K562 (cell line): ENCODE data around the gene CPNE6. TPM values are rescaled to one million over a fixed set of nuclear protein-coding genes. Genes with fewer than 3 reads are reported as not detected.
A peak's percentile ranks its signal among the peaks of the same experiment; 100 is the strongest.

Experiments
- BRCA1 ChIP-seq, 2 experiments: fragments of 450-650 bp in 1 of 2; sonication (generic) in 1 of 2; formaldehyde crosslinking in 1 of 2; IDR thresholded peaks; 2 replicates each; pipeline versions ENCODE4 v1.5.0 to v1.6.1; 2017 to 2020; ENCODE audit warnings: mild to moderate bottlenecking in 1 of 2, missing genetic modification reagents in 1 of 2
- ELF1 ChIP-seq: fragments of 200-800 bp; sonication (Bioruptor generic); IDR thresholded peaks from 2 replicates; pipeline ENCODE4 v1.6.1; 2016; ENCODE audit warnings: missing genetic modification characterization, missing compliant biosample characterization
- ETV1 ChIP-seq: fragments of 450-650 bp; conservative IDR thresholded peaks from 2 replicates; pipeline ENCODE4 v1.6.1; 2016; ENCODE audit warnings: missing genetic modification characterization, control low read depth, low read depth, missing compliant biosample characterization
- HOXB6 ChIP-seq: fragments of 250-450 bp; sonication (Bioruptor Pico); IDR thresholded peaks from 2 replicates; pipeline ENCODE4 v1.5.1; 2022; ENCODE audit warnings: mild to moderate bottlenecking, borderline replicate concordance
- IRF2 ChIP-seq: sonication (generic); formaldehyde crosslinking; IDR thresholded peaks from 2 replicates; pipeline ENCODE4 v1.8.1; 2022; ENCODE audit warnings: mild to moderate bottlenecking, missing genetic modification reagents
- KAT7 ChIP-seq: sonication (generic); formaldehyde crosslinking; IDR thresholded peaks from 2 replicates; pipeline ENCODE4 v1.8.0; 2022; ENCODE audit warnings: missing genetic modification reagents, mild to moderate bottlenecking, borderline replicate concordance
- KDM2B ChIP-seq: fragments of 250-450 bp; sonication (Bioruptor Pico); IDR thresholded peaks from 2 replicates; pipeline ENCODE4 v1.8.0; 2021; ENCODE audit warnings: mild to moderate bottlenecking, moderate library complexity
- KDM4B ChIP-seq, 2 experiments: fragments of 450-650 bp in 1 of 2; sonication (generic) in 1 of 2; IDR thresholded peaks; 2 replicates each; pipeline ENCODE4 v1.6.1; 2016 to 2017; ENCODE audit warnings: borderline replicate concordance in 2 of 2, antibody characterized with exemption in 1 of 2, low read depth in 1 of 2, mild to moderate bottlenecking in 1 of 2
- LARP7 ChIP-seq: fragments of 450-650 bp; IDR thresholded peaks from 2 replicates; pipeline ENCODE4 v1.6.1; 2016
- MBD2 ChIP-seq: sonication (generic); IDR thresholded peaks from 2 replicates; pipeline ENCODE4 v1.6.1; 2016; ENCODE audit warnings: low read depth, borderline replicate concordance
- MYC ChIP-seq, 2 experiments: fragments of 250-450 bp in 1 of 2; sonication (Bioruptor Pico) in 1 of 2; IDR thresholded peaks; 2 replicates each; pipeline versions ENCODE4 v1.5.1 to v1.6.1; 2012 to 2021; ENCODE audit warnings: low read depth in 2 of 2, borderline replicate concordance in 1 of 2, improper control_type of control experiment in 1 of 2, low read length in 1 of 2, mild to moderate bottlenecking in 1 of 2, moderate library complexity in 1 of 2
- NFE2 ChIP-seq: IDR thresholded peaks from 2 replicates; pipeline ENCODE4 v1.6.1; 2014; ENCODE audit warnings: antibody characterized with exemption, low read depth
- PHF8 ChIP-seq: fragments of 200-600 bp; sonication (generic); IDR thresholded peaks from 2 replicates; pipeline ENCODE4 v1.6.1; 2012; ENCODE audit warnings: mixed run types, mild to moderate bottlenecking, inconsistent platforms, low read length, moderate library complexity, borderline replicate concordance
- RB1 ChIP-seq: fragments of 450-650 bp; IDR thresholded peaks from 2 replicates; pipeline ENCODE4 v1.6.1; 2017; ENCODE audit warnings: low read depth, mild to moderate bottlenecking
- SAP30 ChIP-seq: fragments of 200-600 bp; sonication (generic); IDR thresholded peaks from 2 replicates; pipeline ENCODE4 v1.6.1; 2012; ENCODE audit warnings: borderline replicate concordance, low read depth, mild to moderate bottlenecking, moderate library complexity, low read length, control low read depth, inconsistent platforms; ENCODE audit not compliant: insufficient read depth, poor library complexity, severe bottlenecking
- TCF3 ChIP-seq: sonication (generic); formaldehyde crosslinking; IDR thresholded peaks from 2 replicates; pipeline ENCODE4 v1.4.0; 2020; ENCODE audit warnings: mild to moderate bottlenecking, missing genetic modification reagents
- ZNF184 ChIP-seq: sonication (generic); formaldehyde crosslinking; IDR thresholded peaks from 2 replicates; pipeline ENCODE4 v1.5.0; 2020; ENCODE audit warnings: missing genetic modification reagents
- ZNF263 ChIP-seq: sonication (generic); formaldehyde crosslinking; IDR thresholded peaks from 2 replicates; pipeline ENCODE4 v1.8.0; 2022; ENCODE audit warnings: mild to moderate bottlenecking, missing genetic modification reagents, borderline replicate concordance
- polyA plus RNA-seq, 8 experiments: library from polyadenylated mRNA; depleted of rRNA in 4 of 8; stranded (reverse) in 5 of 8; unstranded in 3 of 8; fragments of >200 nt; fragmentation: Nextera tagmentation in 2 of 8; fragmentation: Illumina TruSeq in 1 of 8; extraction: Ambion mirVana in 2 of 8; extraction: Trizol in 1 of 8; gene quantifications; 2 replicates each; pipeline versions ENCODE4 v1.2.1 to v1.2.3, GENCODE V29; 2011 to 2014; ENCODE audit warnings: inconsistent platforms in 1 of 8, missing spikeins in 1 of 8
- total RNA-seq, 7 experiments: library from RNA; depleted of rRNA in 6 of 7; stranded (reverse); fragments of >200 nt in 6 of 7; fragmentation: Illumina TruSeq in 2 of 7; extraction: Trizol in 2 of 7; gene quantifications; 2 replicates each; pipeline versions ENCODE4 v1.2.1 to v1.2.3, GENCODE V29; 2011 to 2021; ENCODE audit warnings: low replicate concordance in 1 of 7
- TF ChIP-seq, protein P1 (sequence below): fragments of 200-800 bp; sonication (Bioruptor generic); IDR thresholded peaks from 2 replicates; pipeline ENCODE4 v1.6.1; 2017; ENCODE audit warnings: missing genetic modification characterization, missing compliant biosample characterization
- TF ChIP-seq, protein P2 (sequence below): fragments of 450-650 bp; IDR thresholded peaks from one replicate; pipeline ENCODE4 v1.6.1; 2018; ENCODE audit warnings: mild to moderate bottlenecking, moderate library complexity; ENCODE audit not compliant: partially characterized antibody
- TF ChIP-seq, protein P3 (sequence below): sonication (generic); formaldehyde crosslinking; IDR thresholded peaks from 2 replicates; pipeline ENCODE4 v1.4.0; 2020; ENCODE audit warnings: mild to moderate bottlenecking, missing genetic modification reagents

The CPNE6 gene
- total and polyA plus RNA-seq, 9 of the 15 experiments (the other 6 are each of a cell fraction or from before 2014, with no cell fraction given), result not detected

DNA sequence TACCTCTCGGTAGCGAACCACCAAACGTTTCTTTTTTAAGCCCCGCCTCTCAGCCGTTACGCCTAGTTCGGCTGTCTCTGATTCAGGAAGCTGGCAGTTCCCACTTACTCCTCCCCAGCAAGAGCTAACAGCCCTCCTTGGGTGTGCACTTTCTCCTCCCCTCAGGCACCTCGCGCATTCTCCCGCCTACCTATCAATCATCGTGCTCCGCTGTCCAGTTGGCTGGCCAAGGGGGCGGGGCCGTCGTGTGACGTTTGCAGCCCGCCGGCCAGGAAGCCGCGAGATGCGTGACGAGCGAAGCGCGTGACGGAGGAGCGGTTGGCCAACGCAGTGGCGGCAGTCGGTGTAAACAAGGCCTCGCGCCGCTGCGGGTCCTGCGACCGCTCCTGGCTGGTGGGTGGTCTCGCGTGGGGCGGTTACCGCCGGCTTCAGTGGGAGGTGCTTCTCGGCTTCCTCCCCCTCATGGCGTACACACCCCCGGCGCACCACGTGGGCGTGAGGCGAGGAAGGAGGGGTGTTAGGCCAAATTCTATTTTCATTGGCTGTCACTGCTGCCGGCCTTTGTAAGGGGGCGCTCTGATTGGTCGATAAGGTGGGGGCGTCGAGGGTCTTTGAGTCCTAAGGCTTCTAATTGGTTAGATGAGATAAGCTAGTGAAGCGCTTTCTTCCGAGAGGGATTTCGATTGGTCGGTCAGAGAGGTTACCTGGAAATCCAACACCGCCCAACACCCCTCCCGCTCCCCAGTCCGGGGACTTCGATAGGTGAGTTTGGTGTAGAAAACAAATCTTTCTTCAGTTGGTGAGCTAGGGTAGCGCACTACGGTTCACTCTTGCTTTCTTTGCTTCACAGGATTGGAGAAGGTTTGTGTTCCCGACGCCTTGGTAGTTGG lies 43.4 kb downstream of the CPNE6 start, which contains the start of the genes DCAF11 and NRL (continued):
- TF ChIP-seq, protein P1, sequence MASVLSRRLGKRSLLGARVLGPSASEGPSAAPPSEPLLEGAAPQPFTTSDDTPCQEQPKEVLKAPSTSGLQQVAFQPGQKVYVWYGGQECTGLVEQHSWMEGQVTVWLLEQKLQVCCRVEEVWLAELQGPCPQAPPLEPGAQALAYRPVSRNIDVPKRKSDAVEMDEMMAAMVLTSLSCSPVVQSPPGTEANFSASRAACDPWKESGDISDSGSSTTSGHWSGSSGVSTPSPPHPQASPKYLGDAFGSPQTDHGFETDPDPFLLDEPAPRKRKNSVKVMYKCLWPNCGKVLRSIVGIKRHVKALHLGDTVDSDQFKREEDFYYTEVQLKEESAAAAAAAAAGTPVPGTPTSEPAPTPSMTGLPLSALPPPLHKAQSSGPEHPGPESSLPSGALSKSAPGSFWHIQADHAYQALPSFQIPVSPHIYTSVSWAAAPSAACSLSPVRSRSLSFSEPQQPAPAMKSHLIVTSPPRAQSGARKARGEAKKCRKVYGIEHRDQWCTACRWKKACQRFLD, result peak; percentile 62; the same call in 1 of the 2 replicates
- TF ChIP-seq ZNF263 (CRISPR knock-in tag) (no peak), KDM2B (CRISPR knock-in tag) (no peak), TCF3 (CRISPR knock-in tag) (no peak), MYC (IDR thresholded peaks at IDR 0.05; ENCODE audit: low read depth, low read length) (peak; percentile 97), MYC (CRISPR knock-in tag; IDR thresholded peaks at IDR 0.05; ENCODE audit: borderline replicate concordance, low read depth) (peak; percentile 98), MBD2 (peak; percentile 96), NFE2 (no peak), RB1 (peak; percentile 79), HOXB6 (CRISPR knock-in tag) (no peak), LARP7 (no peak), SAP30 (peak; percentile 92), ELF1 (tag) (peak; percentile 83), IRF2 (CRISPR knock-in tag) (no peak), BRCA1 (IDR thresholded peaks at IDR 0.05) (no peak), BRCA1 (CRISPR knock-in tag; IDR thresholded peaks at IDR 0.05) (no peak), PHF8 (peak; percentile 58; the same call in 1 of the 2 replicates), ZNF184 (CRISPR knock-in tag) (no peak), ETV1 (tag) (no peak), KDM4B (IDR thresholded peaks at IDR 0.05; ENCODE audit: borderline replicate concordance in 2 of 2, low read depth in 1 of 2) (0 out of 4 replicates have a peak, but pooled peaks of 1 of the 2 experiments have one; percentile 68), KAT7 (CRISPR knock-in tag) (peak; percentile 14; the same call in 1 of the 2 replicates)
- TF ChIP-seq, protein P2, sequence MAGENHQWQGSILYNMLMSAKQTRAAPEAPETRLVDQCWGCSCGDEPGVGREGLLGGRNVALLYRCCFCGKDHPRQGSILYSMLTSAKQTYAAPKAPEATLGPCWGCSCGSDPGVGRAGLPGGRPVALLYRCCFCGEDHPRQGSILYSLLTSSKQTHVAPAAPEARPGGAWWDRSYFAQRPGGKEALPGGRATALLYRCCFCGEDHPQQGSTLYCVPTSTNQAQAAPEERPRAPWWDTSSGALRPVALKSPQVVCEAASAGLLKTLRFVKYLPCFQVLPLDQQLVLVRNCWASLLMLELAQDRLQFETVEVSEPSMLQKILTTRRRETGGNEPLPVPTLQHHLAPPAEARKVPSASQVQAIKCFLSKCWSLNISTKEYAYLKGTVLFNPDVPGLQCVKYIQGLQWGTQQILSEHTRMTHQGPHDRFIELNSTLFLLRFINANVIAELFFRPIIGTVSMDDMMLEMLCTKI, result no peak
- TF ChIP-seq, protein P3, sequence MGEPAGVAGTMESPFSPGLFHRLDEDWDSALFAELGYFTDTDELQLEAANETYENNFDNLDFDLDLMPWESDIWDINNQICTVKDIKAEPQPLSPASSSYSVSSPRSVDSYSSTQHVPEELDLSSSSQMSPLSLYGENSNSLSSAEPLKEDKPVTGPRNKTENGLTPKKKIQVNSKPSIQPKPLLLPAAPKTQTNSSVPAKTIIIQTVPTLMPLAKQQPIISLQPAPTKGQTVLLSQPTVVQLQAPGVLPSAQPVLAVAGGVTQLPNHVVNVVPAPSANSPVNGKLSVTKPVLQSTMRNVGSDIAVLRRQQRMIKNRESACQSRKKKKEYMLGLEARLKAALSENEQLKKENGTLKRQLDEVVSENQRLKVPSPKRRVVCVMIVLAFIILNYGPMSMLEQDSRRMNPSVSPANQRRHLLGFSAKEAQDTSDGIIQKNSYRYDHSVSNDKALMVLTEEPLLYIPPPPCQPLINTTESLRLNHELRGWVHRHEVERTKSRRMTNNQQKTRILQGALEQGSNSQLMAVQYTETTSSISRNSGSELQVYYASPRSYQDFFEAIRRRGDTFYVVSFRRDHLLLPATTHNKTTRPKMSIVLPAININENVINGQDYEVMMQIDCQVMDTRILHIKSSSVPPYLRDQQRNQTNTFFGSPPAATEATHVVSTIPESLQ (CRISPR knock-in tag), result 0 out of 2 replicates have a peak, but pooled peaks have one; percentile 6
